ENCODE results near the gene C5orf46.
"Not testable (repeated sequence)": the region's sequence is repeated elsewhere in the genome, so short reads cannot be mapped to it uniquely, and the experiment has no call there.

The C5orf46 gene

DNA sequence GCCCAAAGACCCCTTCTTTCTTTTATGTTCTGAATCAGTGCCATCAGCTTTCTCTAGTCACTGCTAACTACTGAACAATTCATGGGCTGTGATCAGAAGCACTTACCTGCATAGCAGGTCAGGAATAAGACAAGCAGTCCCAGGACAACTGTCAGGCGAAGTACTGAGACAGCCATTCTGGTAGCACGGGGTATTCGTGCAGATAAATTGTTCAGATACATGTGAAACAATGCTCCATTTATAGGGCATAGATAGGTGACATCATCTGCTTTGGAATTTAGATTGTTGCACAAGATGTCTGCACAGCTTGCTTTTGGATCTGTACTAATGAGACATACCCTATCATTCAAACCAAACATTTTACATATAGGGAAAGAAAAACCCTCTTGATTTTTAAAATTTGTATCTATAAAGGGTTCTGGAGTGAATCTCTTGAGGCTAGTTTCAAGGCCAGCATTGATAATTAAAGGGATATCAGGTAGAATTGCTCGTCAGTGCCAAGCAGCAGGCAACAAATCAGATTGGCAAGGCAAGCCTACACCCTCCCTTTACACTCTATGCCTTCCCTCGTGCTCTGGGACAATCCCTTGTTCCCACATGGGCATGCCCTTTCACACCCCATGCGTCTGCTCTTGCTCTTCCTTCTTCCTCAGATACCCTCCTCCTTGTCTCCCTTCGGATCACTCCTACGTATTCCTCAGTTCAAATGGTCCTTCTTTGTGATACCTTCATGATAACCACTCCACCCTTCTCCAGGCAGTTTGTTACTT, at the start of gene C5orf46:
Gene C5orf46, minus strand, starts transcription at position 213 of the 770 bp plus-strand sequence. Its CDS starts 37 bp downstream, at position 176.
- no peak for DNase-seq (ENCODE audit: low read depth in 2 of 2)

DNA sequence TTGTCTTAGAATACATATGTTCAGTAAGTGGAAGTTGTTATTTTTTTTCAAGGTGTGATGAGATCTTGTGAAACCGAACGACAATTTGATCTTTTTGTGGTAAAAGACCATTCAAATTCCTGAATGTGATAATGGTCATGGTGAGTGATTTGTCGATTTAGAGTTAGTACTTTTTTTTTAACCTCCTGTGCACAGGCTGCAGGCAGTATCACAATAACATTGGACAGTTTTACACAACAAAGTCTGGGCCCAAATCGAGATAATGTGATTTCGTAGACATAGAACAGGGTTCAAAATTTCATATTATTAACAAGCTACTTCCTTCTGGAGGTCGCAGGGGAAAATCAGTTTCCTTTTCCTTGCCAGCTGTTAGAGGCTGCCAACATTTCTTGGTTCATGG, 48.6 kb upstream of the C5orf46 start:
- no peak for DNase-seq (ENCODE audit: low read depth in 2 of 2)

DNA sequence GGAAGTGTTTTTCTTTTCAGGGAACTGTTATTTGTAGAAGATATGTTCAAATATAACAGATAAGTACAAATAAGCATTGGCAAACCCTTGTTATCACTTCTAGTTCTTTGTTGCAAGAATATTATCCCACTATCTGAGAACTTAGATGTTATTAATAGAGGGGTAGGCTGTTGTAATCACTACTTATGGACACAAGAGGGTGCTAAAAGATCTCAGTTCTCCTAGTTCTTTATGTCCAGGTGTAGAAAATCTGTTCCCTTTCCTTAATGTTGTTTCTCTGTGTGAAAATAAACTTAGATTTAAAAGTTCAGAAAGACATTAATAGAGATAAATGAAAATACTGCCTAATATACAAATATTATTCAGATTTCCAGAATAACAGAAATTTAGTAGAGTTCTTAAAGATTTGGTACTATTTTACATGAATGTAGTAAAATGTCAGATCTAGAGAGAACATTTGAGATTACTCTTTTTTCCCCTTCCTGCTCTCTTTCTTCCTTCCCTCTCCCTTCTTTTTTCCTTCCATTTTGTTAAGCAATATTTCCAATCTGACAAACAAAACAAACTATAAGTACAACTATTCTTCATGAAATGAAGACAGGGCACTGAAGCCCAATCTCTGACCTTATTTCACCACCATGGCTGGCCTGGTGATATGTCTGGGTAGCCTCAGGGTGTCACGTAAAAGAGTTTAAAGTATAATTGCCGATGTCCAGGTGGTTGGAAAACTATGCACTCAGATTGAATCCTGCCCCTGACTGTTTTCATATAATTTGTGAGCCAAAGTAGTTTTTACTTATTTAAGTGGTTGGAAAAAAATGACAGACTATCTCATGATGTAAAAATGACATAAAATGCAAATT, 43.6 kb upstream of the C5orf46 start:
- DNase-seq (ENCODE audit: low read depth in 2 of 2): no peak

DNA sequence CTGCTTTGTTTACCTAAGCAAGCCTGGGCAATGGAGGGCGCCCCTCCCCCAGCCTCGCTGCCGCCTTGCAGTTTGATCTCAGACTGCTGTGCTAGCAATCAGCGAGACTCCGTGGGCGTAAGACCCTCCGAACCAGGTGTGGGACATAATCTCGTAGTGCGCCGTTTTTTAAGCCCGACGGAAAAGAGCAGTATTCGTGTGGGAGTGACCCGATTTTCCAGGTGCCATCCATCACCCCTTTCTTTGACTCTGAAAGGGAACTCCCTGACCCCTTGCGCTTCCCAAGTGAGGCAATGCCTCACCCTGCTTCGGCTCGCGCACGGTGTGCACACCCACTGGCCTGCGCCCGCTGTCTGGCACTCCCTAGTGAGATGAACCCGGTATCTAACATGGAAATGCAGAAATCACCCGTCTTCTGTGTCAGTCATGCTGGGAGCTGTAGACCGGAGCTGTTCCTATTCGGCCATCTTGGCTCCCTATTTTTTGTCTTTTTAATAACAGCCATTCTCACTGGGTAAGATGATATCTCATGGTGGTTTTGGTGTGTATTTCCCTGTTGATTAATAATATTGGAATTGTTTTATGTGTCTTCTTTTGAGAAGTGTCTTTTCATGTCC, 40.4 kb upstream of the C5orf46 start:
- DNase-seq (ENCODE audit: low read depth in 2 of 2): not testable (repeated sequence)

DNA sequence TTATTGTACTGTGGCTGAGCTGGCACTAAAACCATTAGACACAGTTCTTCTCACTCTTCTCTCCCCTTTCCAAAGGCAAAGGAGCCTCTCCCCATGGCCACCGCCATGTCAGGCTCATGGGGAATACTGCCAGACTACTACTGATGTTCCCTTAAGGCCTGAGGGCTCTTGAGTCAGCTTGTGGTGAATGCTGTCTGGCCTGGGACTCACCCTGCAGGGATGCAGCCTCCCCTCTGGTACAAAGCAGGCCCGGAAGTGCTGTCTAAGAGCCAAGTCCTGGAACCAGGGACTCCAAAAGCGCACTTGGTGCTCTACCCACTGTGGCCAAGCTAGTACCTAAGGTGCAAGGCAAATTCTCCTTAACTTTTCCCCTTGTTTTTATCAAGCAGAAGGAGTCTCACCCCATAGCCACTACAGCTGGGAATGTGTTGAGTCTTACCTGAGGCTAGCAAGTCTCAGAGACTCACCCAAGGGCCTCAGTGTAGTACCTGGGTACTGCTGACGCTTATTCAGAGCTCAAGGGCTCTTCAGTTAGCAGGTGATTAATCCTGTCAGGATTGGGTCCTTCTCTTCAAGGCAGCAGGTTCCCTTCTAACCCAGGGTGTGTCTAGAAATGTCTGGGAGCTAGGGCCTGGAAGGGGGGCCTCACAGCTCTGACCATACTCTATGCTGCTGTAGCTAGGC, 33.2 kb upstream of the C5orf46 start:
- no peak for DNase-seq (ENCODE audit: low read depth in 2 of 2)

DNA sequence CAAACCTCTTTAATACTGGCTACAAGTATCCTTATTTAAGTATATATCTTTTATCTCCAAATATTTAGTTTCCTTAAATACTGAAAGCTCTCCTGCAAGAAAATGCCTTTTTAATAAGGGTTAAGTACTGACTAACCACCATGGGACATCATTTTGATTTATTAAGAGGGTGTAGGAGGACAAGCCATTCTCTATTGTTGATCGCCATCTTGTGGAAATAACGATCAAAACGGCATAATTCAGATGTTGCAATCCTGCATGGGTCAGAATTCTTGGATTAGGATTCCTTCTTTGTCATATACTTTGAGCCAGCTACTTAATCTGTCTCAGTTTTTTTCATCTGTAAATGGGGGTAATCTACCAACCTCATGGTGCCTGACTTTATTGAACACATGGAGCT, 28.7 kb upstream of the C5orf46 start:
- no peak for DNase-seq (ENCODE audit: low read depth in 2 of 2)

DNA sequence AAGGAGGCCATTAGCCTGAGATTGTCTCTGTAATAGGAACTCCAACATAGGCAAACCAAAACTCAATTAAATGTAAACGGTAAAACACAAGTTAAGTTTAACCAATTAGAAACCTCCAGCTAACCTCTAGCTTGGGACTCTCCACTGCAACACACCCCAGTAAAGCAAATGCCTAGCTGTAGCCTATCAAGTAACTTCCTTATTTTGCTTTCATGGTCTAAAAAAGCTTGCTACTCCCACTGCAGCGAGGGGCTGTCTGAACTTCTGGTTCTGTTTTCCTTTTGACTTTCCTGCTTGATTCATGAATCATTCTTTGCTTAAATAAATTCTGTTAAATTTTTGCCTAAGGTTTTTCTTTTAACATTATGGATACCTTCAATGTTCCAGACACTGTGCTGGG, 24.4 kb upstream of the C5orf46 start:
- no peak for DNase-seq (ENCODE audit: low read depth in 2 of 2)

DNA sequence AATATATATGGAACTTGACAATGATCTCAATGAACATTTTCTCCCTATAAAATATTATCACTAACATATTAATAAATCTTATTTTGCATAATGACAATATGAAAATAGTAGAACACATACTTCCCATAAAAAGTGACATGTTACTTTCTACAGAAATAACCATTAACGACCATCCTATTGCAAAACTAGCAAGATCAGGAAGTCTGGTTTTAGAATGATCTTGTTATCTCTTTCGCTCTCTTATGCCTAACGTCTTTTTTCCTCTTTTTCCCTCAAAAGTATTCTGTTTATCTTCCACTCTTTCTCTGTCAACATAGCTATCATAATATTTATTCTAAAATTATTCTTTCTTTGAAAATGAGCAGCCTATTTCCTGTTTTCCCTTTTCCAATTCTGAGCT, 21.6 kb upstream of the C5orf46 start:
- DNase-seq (ENCODE audit: low read depth in 2 of 2): no peak

DNA sequence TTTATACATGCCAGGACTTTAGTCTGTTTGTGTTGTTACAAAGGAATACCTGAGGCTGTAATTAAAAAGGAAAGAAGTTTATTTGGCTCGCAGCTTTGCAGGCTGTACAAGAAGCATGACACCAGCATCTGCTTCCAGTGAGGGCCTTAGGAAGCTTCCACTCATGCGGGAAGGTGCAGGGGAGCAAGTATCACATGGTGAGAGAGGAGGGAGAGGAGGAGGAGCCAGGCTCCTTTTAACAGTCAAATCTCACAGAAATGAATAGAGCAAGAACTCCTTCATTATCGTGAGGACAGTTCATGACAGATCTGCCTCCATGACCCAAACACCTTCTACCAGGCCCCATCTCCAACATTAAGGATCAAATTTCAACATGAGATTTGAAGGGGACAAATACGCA, 18.7 kb upstream of the C5orf46 start:
- no peak for DNase-seq (ENCODE audit: low read depth in 2 of 2)

DNA sequence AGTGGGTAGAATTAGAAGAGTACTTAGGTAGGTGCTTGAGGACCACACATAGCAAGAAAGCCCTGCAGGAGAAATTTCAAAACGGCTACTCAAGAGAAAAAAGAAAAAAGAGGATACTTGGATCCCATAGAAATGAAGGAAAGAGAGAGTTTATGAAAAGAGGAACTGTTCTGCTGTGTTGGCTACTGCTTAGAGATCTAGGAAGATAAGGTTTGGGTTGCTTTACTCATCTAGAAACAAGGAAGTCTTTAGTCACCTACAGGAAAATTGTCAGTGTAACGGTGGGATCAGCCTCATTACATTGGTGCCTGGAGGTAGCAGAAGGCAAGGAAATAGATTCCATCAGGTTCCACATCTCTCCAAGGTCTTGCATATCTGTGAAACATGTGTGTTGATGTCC, 14.8 kb upstream of the C5orf46 start:
- DNase-seq (ENCODE audit: low read depth in 2 of 2): no peak

DNA sequence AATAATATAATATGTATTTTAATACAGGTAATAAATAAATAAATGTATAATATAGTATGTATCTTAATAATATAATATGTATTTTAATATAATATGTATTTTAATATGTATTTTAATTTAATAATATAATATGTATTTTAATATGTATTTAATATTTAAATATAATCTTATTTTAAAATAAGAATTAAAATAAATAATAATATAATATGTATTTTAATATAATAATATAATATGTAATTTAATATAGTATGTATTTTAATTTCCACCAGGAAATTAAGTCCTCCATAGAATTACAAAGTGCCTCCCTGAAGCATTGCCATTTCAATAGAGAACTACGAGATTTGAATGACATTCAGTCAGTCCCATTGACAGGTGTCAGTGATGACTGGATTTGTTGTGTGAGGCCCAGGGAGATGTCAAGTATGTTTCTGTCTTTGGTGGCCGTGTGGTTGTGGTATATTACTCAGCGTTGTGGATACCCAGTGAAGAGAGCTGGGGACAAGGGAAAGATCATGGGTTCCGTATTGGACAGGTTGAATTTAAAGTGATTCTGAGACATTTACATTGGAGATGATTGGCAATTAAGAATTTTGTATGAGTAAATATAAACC, 14.2 kb upstream of the C5orf46 start:
- no peak for DNase-seq (ENCODE audit: low read depth in 2 of 2)

DNA sequence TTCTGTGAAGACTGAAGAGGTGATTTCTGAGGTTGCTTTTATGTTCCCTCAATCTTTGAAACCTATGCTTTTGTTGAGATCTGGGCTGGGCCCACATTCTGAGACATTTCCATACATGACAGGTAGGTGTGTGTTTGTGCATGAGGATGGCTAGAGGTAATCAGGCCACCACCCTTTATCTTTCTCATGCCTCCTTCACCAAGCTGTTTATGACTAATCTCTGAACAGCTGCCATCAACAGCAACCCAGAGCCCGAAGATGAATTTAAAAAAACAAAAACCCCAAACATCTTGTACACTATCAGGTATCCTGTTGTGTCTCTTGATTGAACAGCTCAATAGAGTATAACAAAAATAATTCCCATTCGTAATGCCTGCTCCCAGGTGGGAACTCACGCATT, 12.6 kb upstream of the C5orf46 start:
- no peak for DNase-seq (ENCODE audit: low read depth in 2 of 2)

DNA sequence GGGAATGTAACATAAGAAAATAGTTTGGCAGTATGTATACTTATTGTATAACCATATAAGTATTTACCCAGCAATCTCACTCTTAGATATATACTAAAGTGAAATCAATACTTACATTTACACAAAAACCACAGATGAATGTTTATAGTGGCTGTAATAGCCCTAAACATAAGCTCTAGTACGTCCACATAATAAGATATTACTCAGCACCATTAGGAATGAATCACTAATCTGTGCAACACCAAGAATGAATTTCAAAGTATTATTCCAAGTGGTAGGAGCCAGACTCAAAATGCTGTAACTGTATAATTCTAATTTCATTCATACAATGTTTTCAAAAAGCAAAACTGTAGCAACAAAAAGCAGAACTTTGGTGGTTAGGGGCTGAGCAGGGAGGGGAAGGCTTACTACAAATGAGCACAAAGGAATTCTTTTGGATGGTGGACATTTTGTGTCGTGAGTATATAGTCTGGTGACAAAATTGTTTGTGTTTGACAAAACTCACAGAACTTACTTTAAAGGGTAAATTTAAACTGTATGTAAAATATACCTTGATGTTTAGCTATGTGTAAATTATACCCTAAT, 11.9 kb upstream of the C5orf46 start:
- no peak for DNase-seq (ENCODE audit: low read depth in 2 of 2)

DNA sequence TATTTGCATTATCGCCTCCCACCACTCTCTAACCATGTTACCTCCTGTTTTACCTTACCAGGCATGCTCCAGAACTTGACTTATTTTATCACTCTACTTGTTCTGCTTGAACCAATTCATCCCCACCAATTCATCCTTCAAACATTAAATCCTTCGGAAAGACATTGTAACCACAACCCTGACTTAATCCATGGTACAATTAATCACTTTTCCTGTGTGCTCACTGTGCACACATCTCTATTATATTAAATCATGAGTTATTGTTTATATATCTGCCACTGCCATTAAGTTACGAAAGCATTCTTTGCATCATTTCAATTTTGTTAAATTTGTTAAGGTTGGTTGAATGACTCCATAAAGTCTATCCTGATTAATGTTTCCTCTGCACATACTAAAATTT, 7.4 kb upstream of the C5orf46 start:
- no peak for DNase-seq (ENCODE audit: low read depth in 2 of 2)

DNA sequence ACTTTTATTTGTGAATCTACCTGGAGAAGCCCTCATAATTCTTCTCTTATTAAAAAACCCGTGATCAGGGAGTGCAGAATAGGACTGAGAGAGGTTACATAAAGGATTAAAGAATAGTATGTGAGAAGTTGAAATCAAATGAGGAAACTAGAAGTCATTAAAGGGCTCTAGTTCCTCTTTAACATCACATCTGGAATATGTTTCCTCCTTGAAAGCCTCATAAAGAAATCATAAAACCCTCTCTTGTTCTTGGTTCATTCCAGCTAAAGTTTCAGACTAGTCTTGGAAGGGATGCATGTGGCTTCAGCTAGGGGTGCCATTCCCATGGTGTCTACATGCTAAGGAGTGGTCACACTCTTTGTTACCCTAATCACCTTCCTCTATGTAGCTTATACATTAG, 5.7 kb upstream of the C5orf46 start:
- DNase-seq (ENCODE audit: low read depth in 2 of 2): no peak

DNA sequence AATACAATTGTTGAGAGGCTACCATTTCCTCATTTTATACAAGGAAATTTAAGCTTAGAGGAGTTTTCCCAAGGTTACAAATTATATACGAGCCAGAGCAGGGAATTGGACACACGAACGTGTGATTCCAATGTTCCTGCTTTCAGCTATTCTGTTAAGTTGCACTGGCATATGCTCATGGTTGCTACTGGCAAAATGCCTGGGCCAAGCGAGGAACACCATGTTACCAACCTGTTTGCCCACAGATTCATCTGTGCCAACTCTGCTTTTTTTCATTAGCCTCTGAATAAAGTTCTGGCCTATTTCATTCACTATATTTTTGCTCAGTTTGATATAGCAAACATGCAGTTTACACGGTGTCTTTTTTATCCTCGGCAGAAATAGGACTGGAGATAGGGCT, 5.1 kb upstream of the C5orf46 start:
- no peak for DNase-seq (ENCODE audit: low read depth in 2 of 2)

DNA sequence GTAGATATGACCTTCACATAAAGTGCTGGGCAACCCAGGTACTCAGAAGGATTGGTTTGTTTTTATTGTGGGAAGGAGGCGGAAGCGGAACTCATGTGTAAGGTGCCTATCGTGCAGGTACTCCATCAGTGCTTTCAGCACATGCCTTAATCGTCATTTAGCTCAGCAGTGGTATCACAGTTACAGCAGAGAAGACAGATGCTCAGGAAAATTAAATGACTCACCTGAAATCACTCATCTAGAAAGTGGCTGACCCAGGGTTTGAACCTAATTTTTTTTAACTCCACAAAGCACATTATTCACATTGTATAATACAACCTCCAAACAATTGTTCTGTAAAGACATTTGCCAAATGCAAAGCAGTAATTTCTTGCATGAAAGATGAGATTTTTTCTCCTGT, 2.2 kb downstream of the C5orf46 start:
- DNase-seq (ENCODE audit: low read depth in 2 of 2): no peak

DNA sequence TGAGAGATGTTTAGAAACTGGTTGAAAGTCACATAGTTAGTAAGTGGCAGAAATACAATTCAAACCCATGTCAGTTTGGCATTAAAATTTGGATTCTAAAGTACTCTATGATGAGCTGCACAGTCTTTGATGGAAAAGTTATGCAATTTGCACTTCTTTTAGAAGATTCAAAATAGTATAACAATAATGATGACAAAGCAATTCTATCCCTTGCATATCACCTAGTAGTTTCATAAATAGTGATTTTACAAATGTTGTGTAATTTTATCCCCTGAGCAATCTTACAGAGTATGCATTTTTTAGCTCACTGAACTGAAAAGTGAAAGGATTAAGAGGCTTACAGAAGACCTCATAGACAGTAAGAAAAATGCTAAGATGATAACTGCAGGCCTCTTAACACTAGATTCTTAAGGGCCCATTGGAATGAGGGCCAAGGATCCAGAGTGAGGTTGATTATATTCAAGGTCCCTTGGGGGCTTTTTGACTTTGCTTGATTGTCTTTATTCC, 3.7 kb downstream of the C5orf46 start:
- no peak for DNase-seq (ENCODE audit: low read depth in 2 of 2)

DNA sequence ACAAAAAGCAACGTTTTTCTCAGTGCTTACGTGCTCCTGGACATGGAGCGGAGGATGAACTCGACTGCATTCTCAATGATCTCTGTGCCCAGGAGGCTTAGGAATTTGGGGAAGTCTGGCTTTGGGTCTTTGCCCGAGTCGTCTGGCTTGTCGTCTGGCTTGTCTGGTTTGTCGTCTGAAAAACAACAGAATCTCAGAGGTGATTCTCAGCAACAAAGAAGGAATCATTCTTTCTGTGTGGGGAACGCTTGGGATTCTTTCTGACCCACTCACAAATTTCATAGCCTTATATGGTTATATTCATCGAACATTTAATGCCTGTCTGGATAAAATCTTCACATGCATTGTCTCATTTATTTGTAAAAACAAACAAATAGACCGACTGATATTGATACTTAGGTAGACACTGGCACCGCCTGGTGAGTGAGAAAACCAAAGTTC, 4.7 kb downstream of the C5orf46 start:
- no peak for DNase-seq (ENCODE audit: low read depth in 2 of 2)

DNA sequence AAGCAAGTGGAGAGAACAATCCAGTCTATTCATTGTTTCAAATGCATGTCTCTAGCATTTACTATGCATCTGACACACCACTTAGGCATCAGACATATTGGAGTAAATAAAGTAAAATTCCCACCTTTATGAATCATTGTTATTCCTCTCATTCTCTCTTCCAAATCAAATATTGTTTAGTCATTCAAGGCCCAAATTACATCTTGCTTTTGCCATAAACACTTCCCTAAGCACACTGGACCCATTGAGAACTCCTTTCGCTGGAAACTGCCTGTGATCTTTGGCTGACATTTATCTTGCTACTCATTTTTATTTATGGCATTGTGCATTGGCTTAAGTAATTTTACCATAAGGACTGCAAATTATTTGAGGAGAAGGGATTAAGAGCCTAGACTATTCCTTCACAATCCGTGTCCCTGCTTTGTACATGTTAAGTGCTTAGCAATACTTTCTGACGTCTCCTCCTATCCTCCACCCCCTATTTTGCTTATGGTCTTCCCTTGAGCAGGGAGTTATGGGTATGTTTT, 7.4 kb downstream of the C5orf46 start:
- DNase-seq (ENCODE audit: low read depth in 2 of 2): no peak

DNA sequence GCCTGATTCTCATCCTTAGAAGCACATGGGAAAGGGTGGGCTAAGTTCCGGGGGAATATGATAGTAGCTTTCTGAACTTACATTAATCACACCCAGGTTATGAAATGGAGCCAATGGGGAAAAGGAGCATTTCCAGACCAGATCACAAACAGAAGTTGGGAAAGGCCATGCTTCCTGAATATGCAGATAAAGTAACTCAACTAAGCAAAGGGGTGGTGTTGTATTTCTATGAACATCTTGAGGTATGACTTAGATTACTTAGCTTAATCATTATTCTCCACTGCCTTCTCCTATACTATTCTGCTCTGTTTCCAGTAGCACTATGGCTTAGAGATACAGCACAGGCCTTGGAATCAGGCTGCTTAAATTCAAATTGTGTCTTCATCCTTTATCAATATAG, 10.5 kb downstream of the C5orf46 start:
- no peak for DNase-seq (ENCODE audit: low read depth in 2 of 2)
